BJ (cell line): ENCODE data around the gene SLC16A6. TPM values are rescaled to one million over a fixed set of nuclear protein-coding genes. Genes with fewer than 3 reads are reported as not detected.
"Not testable (repeated sequence)": the region's sequence is repeated elsewhere in the genome, so short reads cannot be mapped to it uniquely, and the experiment has no call there.

Source experiments
- CTCF ChIA-PET: fragments of 350-600 bp; formaldehyde crosslinking; extraction: SDS; loops from one replicate; lab custom pipeline; 2021; ENCODE audit warnings: antibody characterized with exemption, inconsistent platforms; lab: Yijun Ruan, JAX
- POLR2A ChIA-PET: fragments of 300-600 bp; sonication (Branson Sonifier 250); formaldehyde crosslinking; extraction: SDS; loops from one replicate; lab custom pipeline; 2021; ENCODE audit warnings: antibody characterized with exemption; lab: Charles Lee
- DNase-seq: peaks from one replicate; pipeline ENCODE4 v3.0.0-alpha.2; 2011; ENCODE audit warnings: low read depth
- H3K27me3 ChIP-seq: 2 replicates; pipeline ENCODE4 v1.6.0; 2011; ENCODE audit warnings: low read length; ENCODE audit not compliant: control insufficient read depth, insufficient read depth
- H3K36me3 ChIP-seq: 2 replicates; pipeline ENCODE4 v1.5.1; 2011; ENCODE audit warnings: low read length; ENCODE audit not compliant: control insufficient read depth, insufficient read depth
- H3K4me3 ChIP-seq: 2 replicates; pipeline ENCODE4 v1.5.1; 2011; ENCODE audit warnings: low read depth, mild to moderate bottlenecking, control low read depth, low read length
- polyA plus RNA-seq: library from polyadenylated mRNA; depleted of rRNA; stranded (reverse); fragments of >200 nt; gene quantifications from 2 replicates; pipeline ENCODE4 v1.2.3, GENCODE V29; 2011
- TF ChIP-seq, protein P1 (sequence below): IDR thresholded peaks from 2 replicates; pipeline ENCODE4 v1.5.1; 2011; ENCODE audit warnings: low read depth, mild to moderate bottlenecking, control low read depth, inconsistent platforms, low read length, moderate library complexity; ENCODE audit not compliant: insufficient read depth

SLC16A6 gene
- polyA plus RNA-seq, 1 experiment, result 0.20 TPM

DNA sequence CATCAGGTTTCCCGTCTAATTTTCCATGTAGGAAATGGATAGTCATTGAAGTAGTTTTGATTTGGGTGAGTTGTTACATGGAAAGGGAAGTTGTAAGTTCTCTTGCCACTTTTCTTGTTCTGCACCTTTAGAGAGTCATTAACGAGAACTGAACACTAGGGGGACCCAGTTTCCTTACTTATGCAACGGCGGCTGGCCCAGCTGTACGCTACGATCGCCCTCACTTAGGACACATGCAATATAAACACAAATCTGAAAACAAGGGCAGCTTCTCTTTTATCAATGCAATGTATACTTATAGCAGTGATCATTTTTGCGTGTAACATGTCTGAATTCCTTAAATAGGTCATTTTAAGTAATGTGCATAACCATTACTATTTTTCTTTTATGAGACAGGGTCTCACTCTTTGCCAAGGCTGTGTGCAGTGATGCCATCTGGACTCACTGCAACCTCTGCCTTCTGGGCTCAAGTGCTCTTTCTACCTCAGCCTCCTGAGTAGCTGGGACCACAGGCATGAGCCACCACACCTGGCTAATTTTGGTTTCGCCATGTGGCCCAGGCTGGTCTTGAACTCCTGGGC is 27.7 kb downstream of the SLC16A6 start:
- TF ChIP-seq, protein P1, sequence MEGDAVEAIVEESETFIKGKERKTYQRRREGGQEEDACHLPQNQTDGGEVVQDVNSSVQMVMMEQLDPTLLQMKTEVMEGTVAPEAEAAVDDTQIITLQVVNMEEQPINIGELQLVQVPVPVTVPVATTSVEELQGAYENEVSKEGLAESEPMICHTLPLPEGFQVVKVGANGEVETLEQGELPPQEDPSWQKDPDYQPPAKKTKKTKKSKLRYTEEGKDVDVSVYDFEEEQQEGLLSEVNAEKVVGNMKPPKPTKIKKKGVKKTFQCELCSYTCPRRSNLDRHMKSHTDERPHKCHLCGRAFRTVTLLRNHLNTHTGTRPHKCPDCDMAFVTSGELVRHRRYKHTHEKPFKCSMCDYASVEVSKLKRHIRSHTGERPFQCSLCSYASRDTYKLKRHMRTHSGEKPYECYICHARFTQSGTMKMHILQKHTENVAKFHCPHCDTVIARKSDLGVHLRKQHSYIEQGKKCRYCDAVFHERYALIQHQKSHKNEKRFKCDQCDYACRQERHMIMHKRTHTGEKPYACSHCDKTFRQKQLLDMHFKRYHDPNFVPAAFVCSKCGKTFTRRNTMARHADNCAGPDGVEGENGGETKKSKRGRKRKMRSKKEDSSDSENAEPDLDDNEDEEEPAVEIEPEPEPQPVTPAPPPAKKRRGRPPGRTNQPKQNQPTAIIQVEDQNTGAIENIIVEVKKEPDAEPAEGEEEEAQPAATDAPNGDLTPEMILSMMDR, result peak; percentile 50
- CTCF ChIA-PET, result interaction anchor here (0.8 to 5.9 kb wide), 18 partner anchors 15 to 204 kb away, joined by 3 to 92 read pairs (median 4); partner anchors contain the start of genes AMZ2 and WIPI1
- not testable (repeated sequence) for DNase-seq

DNA sequence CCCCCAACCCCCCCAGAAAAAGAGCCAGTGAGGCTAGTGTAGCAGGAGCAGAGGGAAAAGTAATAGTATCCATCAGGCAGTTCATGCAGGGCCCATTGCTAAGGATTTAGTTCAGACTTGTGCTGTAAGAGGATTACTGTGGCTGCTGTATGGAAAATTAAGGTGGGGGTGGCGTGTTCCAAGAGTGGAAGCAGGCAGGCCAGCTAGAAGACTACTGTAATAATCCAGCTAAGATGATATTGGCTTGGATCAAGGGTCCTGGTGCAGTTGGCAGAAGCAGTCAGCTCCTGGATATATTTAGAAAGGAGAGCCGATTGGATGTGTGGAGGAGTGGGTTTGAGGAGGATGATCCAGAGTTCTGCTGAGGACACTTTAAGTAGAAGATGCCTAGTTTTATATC is 28.5 kb downstream of the SLC16A6 start:
- H3K36me3 ChIP-seq, H3K4me3 ChIP-seq, DNase-seq, POLR2A ChIA-PET, H3K27me3 ChIP-seq: not testable (repeated sequence)
- CTCF ChIA-PET, result interaction anchor here (0.9 to 5.9 kb wide), 11 partner anchors 14 to 205 kb away, joined by 3 to 92 read pairs (median 4); partner anchors contain the start of gene AMZ2

More for the DNA sequence above, 27.7 kb downstream of the SLC16A6 start:
- H3K27me3 ChIP-seq, POLR2A ChIA-PET, H3K4me3 ChIP-seq, H3K36me3 ChIP-seq: not testable (repeated sequence)

DNA sequence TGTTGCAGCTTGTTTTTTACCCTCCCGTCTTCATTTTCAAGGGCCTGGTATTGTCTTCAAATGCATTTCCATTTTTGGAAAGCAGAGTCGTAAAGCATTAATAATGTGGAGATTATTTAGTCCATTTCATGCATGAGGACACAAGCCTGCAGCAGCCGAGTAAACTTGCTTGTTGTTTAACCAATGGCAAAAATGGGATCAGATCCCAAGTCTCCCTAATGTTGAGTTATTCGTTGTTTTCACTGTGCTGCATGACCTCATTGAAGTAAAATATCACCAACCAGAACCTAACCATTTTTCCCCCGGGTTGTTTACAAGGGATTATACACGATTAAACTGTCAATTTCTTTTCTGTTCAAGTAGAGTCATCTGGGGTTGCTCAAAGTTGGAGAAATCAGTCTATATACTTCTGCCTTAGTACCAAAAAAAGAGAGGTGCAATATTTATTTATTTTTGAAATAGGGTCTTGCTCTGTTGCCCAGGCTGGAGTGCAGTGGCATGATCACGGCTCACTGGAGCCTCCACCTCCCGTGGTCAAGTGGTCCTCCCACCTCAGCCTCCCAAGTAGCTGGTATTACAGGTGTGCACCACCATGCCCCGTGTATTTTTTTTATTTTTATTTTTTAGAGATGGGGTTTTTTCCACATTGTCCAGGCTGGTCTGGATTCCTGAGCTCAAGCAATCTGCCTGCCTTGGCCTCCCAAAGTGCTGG is 30.7 kb downstream of the SLC16A6 start:
- no peak for DNase-seq
- ChIA-PET POLR2A (no interaction called here), CTCF (interaction anchor here (1.2 to 5.9 kb wide), 4 partner anchors 139 to 202 kb away, joined by 3 to 92 read pairs (median 28); no protein-coding TSS in a partner anchor)
- TF ChIP-seq, protein P1, result no peak
- H3K4me3 ChIP-seq, result no peak overlapping the region
- H3K36me3 ChIP-seq, result peaks cover 4% of the 10 kb centered on the region
- no peaks in the 10 kb centered on the region for H3K27me3 ChIP-seq

DNA sequence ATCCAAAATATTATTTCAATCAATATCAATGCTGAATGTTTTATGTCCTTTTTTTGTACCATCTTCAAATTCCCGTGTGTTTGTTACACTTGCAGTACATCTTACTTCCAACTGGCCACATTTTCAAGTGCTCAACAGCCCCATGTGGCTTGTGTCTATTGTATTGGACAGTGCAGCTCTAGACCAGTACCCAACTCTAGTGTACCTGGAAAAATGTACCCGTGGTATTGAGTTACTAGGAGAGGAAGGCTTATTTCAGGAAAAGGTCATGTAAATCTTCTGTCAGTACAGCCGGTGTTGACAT is 31.3 kb downstream of the SLC16A6 start:
- DNase-seq, H3K36me3 ChIP-seq, H3K27me3 ChIP-seq, POLR2A ChIA-PET, H3K4me3 ChIP-seq: not testable (repeated sequence)
- CTCF ChIA-PET, result interaction anchor here (1.2 to 1.5 kb wide), 2 partner anchors 165 to 203 kb away, joined by 3 read pairs; no protein-coding TSS in a partner anchor

DNA sequence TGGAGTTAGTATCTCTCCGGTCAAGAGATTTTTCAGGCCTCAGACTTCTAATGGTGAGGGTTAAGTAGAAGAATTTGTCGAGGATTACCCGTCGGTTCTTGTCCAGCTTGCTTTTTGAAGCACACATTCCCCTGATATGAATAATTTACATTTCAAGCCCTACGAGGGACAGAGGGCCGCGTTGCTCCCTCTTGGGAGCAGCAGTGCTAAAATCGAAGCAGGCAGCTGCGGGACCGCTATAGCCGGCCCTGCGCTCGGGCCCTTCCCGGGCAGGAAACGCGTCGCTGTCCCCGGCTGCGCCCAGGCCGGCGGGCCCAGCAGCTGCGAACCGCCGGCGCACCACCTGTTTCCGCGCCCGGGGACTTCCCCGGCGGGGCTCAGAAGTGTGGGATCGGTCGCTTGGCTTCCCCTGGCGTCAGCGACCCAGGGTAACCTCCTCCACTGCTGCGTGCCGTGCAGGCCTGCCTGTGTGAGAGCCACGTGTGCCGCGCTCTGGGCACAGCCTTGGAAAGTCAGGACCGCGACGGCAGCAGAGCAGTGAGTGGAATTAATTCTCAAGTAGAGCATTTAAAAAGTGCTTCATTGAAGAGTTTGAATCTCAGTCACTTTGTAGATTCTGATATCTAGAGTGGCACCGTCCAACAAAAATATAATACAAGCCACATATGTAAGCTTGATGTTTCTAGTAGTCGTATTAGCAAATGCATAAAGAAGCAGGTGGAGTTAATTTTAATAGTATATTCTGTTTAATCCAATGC is 31.9 kb downstream of the SLC16A6 start:
- H3K36me3 ChIP-seq, DNase-seq, H3K27me3 ChIP-seq, POLR2A ChIA-PET, H3K4me3 ChIP-seq: not testable (repeated sequence)
- CTCF ChIA-PET, result interaction anchor here (0.9 to 1.5 kb wide), 4 partner anchors 11 to 203 kb away, joined by 3 to 5 read pairs (median 4); partner anchors contain the start of gene AMZ2

DNA sequence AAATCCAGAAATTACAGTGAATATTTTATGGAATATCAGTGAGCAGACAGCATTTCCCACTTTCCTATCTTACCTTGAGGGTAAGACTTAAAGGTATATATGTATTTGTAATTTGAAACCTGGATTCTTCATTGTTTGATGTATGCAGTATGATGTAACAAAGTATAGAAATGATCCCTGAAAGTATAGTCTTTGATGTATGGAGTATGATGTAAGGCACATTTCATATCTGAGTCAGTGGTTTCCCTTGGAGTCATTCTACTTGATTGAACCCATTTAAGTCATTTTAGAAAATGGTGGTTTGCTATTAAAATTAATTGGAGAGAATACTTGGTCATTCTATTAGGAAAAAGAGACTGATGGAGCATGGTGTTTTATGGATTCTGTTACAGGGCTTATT is 33.0 kb downstream of the SLC16A6 start:
- ChIA-PET POLR2A (no interaction called here), CTCF (interaction anchor here (0.9 to 1.5 kb wide), 4 partner anchors 10 to 180 kb away, joined by 3 to 5 read pairs (median 4); partner anchors contain the start of gene AMZ2)
- DNase-seq, result no peak
- H3K4me3 ChIP-seq, result no peak overlapping the region
- peaks cover 10% of the 10 kb centered on the region for H3K36me3 ChIP-seq
- TF ChIP-seq, protein P1, result no peak
- H3K27me3 ChIP-seq, result no peaks in the 10 kb centered on the region

DNA sequence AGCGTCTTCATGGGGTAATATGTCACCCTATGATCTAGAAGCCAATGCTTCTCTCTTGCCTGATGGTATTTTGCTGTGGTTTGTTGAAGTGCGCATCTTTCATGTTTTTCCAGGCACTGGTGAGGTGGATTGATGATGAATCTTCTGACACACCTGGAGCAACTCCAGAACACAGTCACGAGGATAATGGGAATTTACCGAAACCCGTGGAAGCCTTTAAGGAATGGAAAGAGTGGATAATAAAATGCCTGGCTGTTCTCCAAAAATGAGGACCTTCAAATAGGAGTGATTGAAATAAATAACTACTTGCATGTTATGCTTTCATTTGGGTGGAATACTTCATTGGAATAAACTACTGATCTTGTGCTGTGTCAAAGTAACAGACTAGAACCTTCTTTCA is 34.2 kb downstream of the SLC16A6 start:
- CTCF ChIA-PET, result not testable (repeated sequence)

More for the DNA sequence above, 34.2 kb downstream of the SLC16A6 start:
- DNase-seq, H3K4me3 ChIP-seq, POLR2A ChIA-PET, H3K27me3 ChIP-seq: not testable (repeated sequence)
- H3K36me3 ChIP-seq, result peaks cover 10% of the 10 kb centered on the region
